Neuron (in vitro differentiated cells): ENCODE data around the gene RPS6KB2.

Source experiments
- H2AFZ ChIP-seq: one replicate; pipeline ENCODE4 v1.6.1; 2013; ENCODE audit warnings: low read depth, mild to moderate bottlenecking, inconsistent platforms, low read length, moderate library complexity
- H3K27me3 ChIP-seq: one replicate; pipeline ENCODE4 v1.6.1; 2013; ENCODE audit warnings: low read length; ENCODE audit not compliant: insufficient read depth
- H3K36me3 ChIP-seq: one replicate; pipeline ENCODE4 v1.6.1; 2013; ENCODE audit warnings: low read length; ENCODE audit not compliant: insufficient read depth
- H3K4me1 ChIP-seq: one replicate; pipeline ENCODE4 v1.6.1; 2013; ENCODE audit warnings: low read length; ENCODE audit not compliant: insufficient read depth
- H3K4me3 ChIP-seq: 2 replicates; pipeline ENCODE4 v1.5.1; 2013; ENCODE audit warnings: mild to moderate bottlenecking, low read length, moderate library complexity
- H3K9me3 ChIP-seq: one replicate; pipeline ENCODE4 v1.6.1; 2013; ENCODE audit warnings: low read length

RPS6KB2 gene

GRCh38 chr11:67392183-67392715 lies 36.0 kb upstream of the RPS6KB2 start:
- Histone ChIP-seq H3K4me1 (peaks cover 14% of the 10 kb centered on the region), H3K27me3 (no peaks in the 10 kb centered on the region), H3K36me3 (peaks cover 15% of the 10 kb centered on the region), H3K4me3 (peak overlapping the region; percentile 86), H2AFZ (peak overlapping the region; percentile 52), H3K9me3 (no peaks in the 10 kb centered on the region)

- no peaks in the 10 kb centered on the region for H3K9me3 ChIP-seq
- H2AFZ ChIP-seq, result no peak overlapping the region
- peaks cover 25% of the 10 kb centered on the region for H3K36me3 ChIP-seq
- H3K27me3 ChIP-seq, result no peaks in the 10 kb centered on the region
- peaks cover 14% of the 10 kb centered on the region for H3K4me1 ChIP-seq
- H3K4me3 ChIP-seq, result no peak overlapping the region
Observed at GRCh38 chr11:67393437-67393836, 34.9 kb upstream of the RPS6KB2 start.

- Histone ChIP-seq H3K4me1 (peaks cover 14% of the 10 kb centered on the region), H3K27me3 (no peaks in the 10 kb centered on the region), H3K4me3 (no peak overlapping the region), H3K9me3 (no peaks in the 10 kb centered on the region), H2AFZ (no peak overlapping the region), H3K36me3 (peaks cover 31% of the 10 kb centered on the region)
Observed at GRCh38 chr11:67393990-67394389, 34.3 kb upstream of the RPS6KB2 start.

GRCh38 chr11:67395555-67396258 lies 32.6 kb upstream of the RPS6KB2 start:
- H2AFZ ChIP-seq, result no peak overlapping the region

GRCh38 chr11:67396259-67396581 lies 32.1 kb upstream of the RPS6KB2 start:
- Histone ChIP-seq H3K4me3 (no peak overlapping the region), H3K27me3 (no peaks in the 10 kb centered on the region), H3K36me3 (peaks cover 41% of the 10 kb centered on the region), H3K4me1 (peaks cover 19% of the 10 kb centered on the region), H2AFZ (no peak overlapping the region), H3K9me3 (no peaks in the 10 kb centered on the region)

More at GRCh38 chr11:67395555-67396258, 32.6 kb upstream of the RPS6KB2 start:
- H3K4me1 ChIP-seq, result peaks cover 20% of the 10 kb centered on the region
- H3K4me3 ChIP-seq, result no peak overlapping the region
- H3K9me3 ChIP-seq, result no peaks in the 10 kb centered on the region
- H3K27me3 ChIP-seq, result no peaks in the 10 kb centered on the region
- peaks cover 41% of the 10 kb centered on the region for H3K36me3 ChIP-seq

GRCh38 chr11:67396587-67397389 lies 31.5 kb upstream of the RPS6KB2 start:
- Histone ChIP-seq H3K4me3 (no peak overlapping the region), H3K36me3 (peaks cover 41% of the 10 kb centered on the region), H3K4me1 (peaks cover 18% of the 10 kb centered on the region), H2AFZ (no peak overlapping the region), H3K9me3 (no peaks in the 10 kb centered on the region), H3K27me3 (no peaks in the 10 kb centered on the region)

- no peaks in the 10 kb centered on the region for H3K9me3 ChIP-seq
- no peak overlapping the region for H3K4me3 ChIP-seq
- H2AFZ ChIP-seq, result no peak overlapping the region
- H3K27me3 ChIP-seq, result no peaks in the 10 kb centered on the region
- H3K4me1 ChIP-seq, result peaks cover 18% of the 10 kb centered on the region
- peaks cover 41% of the 10 kb centered on the region for H3K36me3 ChIP-seq
Observed at GRCh38 chr11:67397536-67397935, 30.8 kb upstream of the RPS6KB2 start.

GRCh38 chr11:67397986-67398660 lies 30.2 kb upstream of the RPS6KB2 start:
- Histone ChIP-seq H3K27me3 (no peaks in the 10 kb centered on the region), H3K36me3 (peaks cover 41% of the 10 kb centered on the region), H2AFZ (no peak overlapping the region), H3K9me3 (no peaks in the 10 kb centered on the region), H3K4me3 (no peak overlapping the region), H3K4me1 (peaks cover 15% of the 10 kb centered on the region)

- Histone ChIP-seq H3K36me3 (peaks cover 39% of the 10 kb centered on the region), H3K4me3 (no peak overlapping the region)
Observed at GRCh38 chr11:67398661-67399563, 29.4 kb upstream of the RPS6KB2 start.

GRCh38 chr11:67400251-67400941 lies 27.9 kb upstream of the RPS6KB2 start:
- Histone ChIP-seq H2AFZ (no peak overlapping the region), H3K36me3 (peaks cover 36% of the 10 kb centered on the region), H3K4me1 (peaks cover 17% of the 10 kb centered on the region)

More at GRCh38 chr11:67398661-67399563, 29.4 kb upstream of the RPS6KB2 start:
- Histone ChIP-seq H3K4me1 (peaks cover 17% of the 10 kb centered on the region), H3K27me3 (no peaks in the 10 kb centered on the region), H2AFZ (no peak overlapping the region), H3K9me3 (no peaks in the 10 kb centered on the region)

GRCh38 chr11:67400942-67401494 lies 27.3 kb upstream of the RPS6KB2 start:
- Histone ChIP-seq H3K4me3 (peak overlapping the region; percentile 94), H2AFZ (peak overlapping the region; percentile 88), H3K9me3 (no peaks in the 10 kb centered on the region), H3K27me3 (no peaks in the 10 kb centered on the region), H3K36me3 (peaks cover 33% of the 10 kb centered on the region), H3K4me1 (peaks cover 17% of the 10 kb centered on the region)

More at GRCh38 chr11:67400251-67400941, 27.9 kb upstream of the RPS6KB2 start:
- Histone ChIP-seq H3K9me3 (no peaks in the 10 kb centered on the region), H3K4me3 (peak overlapping the region; percentile 94), H3K27me3 (no peaks in the 10 kb centered on the region)
